GM18526 (cell line): ENCODE results near the gene GPI.

Experiments
- POLR2A ChIP-seq: IDR thresholded peaks from 3 replicates; pipeline ENCODE4 v1.6.1; 2011; ENCODE audit not compliant: insufficient read length; ENCODE audit errors: extremely low read depth

The GPI gene

GRCh38 chr19:34332027-34332760, 32.8 kb upstream of the GPI start:
- no peak for TF ChIP-seq POLR2A

- TF ChIP-seq POLR2A: no peak
These were observed 29.1 kb upstream of the GPI start for GRCh38 chr19:34335914-34336313.

DNA sequence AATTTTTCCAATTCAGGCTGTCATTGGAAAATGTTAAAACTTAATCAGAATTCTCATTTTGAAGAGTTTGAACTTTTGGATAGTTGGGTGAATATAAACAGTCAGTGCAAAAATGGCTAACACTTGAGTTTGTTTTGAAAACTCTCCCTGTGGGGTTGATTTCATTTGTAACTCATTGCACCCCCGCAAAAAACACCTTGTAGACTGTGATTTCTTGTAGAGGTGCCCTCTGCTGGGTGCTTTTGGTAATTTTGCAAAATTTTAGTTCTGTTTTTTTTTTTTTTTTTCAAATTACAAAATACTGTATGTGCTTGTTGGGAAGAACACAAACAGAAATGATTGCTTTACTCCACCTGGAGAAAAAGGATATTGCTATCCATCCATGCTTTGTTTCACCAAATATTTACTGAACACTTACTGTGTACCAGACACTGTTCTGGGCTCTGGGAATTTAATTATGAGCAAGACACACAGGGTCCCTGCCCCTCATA, 28.2 kb upstream of the GPI start:
- TF ChIP-seq POLR2A: no peak

DNA sequence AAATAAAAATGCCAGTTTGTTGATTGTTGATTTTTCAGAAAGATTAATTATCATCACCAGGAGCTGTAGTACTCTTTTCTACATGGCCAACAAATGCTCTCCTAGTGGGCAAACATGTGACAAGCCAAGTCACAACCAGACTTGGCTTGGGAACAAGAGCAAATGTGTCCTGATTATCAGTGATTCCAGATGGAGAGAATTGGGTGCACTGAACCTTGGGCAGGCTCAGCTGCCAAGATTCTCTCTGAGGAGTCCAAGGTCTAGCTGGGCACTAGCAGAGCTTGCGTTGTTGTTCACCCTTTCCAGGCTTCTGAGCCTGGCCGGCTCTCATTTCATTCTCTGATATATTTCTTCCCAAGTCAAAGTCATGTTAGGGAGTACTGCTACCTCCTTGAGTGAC, 27.3 kb upstream of the GPI start:
- no peak for TF ChIP-seq POLR2A

DNA sequence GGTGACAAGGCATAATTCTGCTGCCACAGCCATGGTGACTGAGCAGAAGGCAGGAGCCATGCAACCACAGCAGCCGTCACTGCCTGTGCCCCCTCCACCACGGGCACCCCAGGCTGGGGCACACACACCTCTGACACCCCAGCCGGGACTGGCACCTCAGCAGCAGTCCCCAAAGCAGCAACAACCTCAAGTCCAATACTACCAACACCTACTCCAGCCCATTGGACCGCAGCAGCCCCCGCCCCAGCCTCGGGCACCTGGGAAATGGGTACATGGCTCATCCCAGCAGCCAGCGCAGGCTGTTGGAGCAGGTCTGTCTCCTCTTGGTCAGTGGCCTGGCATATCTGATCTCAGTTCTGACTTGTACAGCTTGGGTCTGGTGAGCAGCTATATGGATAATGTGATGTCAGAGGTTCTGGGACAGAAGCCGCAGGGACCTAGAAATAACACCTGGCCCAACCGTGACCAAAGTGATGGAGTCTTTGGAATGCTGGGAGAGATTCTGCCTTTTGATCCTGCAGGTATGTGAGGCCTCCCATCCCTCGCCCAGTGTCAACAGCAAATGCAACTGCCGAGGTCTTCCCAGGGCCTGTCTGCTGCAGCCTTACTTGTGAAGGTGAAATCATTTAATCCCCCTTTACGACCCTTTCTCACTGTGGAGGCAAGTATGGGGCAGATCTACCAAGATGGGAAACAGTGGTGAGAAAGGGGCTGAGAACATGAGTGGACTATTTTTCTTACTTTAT, 22.9 kb upstream of the GPI start:
- TF ChIP-seq POLR2A: no peak

DNA sequence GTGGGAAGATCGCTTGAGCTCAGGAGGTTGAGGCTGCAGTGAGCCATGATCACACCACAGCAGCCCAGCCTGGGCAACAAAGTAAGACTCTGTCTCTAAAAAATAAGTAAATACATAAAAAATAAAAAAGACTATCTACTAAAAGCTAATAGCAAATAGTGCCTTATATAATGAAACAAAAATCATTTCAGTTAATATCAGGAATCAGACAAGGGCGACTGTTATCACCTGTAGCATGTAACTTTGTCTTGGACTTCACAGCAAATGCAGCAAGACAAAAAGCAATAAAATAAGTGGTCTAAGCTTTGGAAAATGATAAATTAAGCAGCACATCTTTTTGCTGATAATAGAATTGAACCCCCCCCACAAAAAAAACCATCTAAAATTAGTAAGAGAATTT, 21.2 kb upstream of the GPI start:
- TF ChIP-seq POLR2A: no peak

GRCh38 chr19:34345947-34346351, 19.0 kb upstream of the GPI start:
- no peak for TF ChIP-seq POLR2A

DNA sequence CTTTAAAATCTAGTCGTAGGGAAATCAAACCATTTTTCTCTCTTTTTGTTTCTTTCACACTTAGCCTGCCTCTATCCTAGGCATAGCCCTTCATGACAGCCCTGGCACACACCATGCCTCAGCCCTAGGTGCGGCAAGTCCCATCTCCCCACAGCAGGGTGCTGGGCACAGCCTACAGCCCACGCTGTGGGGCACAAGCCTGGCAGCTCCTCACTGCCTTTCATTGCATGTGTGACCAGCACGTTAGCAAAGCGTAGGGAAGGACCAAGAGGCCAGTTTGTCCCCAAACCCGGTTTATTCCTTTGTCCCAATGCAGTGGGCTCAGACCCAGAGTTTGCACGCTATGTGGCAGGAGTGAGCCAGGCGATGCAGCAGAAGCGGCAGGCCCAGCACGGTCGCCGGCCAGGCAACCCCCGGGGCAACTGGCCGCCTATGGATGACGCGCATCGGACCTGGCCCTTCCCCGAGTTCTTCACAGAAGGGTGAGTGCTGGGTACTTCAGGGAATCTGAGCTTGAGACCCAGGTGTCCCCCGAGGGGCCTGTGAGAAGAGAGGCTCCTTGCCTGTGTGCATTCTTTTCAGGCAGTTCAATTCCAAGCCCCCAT, 17.3 kb upstream of the GPI start:
- no peak for TF ChIP-seq POLR2A

- no peak for TF ChIP-seq POLR2A
These were observed 16.0 kb upstream of the GPI start for GRCh38 chr19:34348899-34349487.

- TF ChIP-seq POLR2A: no peak
These were observed 14.8 kb upstream of the GPI start for GRCh38 chr19:34350161-34350561.

GRCh38 chr19:34351382-34351826, 13.6 kb upstream of the GPI start:
- no peak for TF ChIP-seq POLR2A

- no peak for TF ChIP-seq POLR2A
These were observed 11.4 kb upstream of the GPI start for GRCh38 chr19:34353546-34353945.

DNA sequence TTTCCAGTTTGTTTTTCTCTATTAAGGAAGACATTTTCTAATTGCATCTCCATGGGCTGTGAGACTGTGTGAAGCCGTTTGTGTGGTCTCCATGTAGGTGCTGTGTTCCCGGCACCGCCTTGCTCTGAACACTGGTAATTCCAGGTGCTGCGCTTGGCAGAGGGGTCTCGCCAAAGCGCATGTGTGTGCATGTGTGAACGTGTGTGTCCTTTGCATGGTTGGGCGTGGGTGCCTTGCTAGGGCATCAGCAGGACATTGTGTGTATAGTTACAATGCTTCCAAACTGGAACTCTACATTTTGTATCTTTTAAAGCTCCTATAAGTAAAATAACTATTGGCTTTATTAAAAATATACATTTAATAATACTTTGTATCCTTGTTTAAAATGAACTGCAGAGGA, 9.8 kb upstream of the GPI start:
- no peak for TF ChIP-seq POLR2A

DNA sequence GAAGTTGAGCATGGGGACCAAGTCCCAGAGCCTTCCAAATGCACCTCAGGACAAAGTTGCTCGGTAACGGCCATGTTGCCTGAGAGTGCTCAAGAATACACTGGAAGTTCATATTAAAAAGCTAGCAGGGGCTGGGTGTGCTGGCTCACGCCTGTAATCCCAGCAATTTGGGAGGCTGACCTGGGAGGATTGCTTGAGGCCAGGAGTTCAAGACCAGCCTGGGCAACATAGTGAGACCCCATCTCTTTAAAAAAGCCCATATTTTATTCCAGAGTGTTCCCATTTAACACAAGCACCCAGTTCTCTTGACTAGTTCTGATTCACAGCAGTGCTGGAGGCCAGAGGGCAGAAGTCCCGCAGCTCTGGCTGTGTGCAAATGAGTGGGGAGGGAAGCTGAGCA, 8.1 kb upstream of the GPI start:
- TF ChIP-seq POLR2A: no peak

- TF ChIP-seq POLR2A: no peak
These were observed 7.6 kb upstream of the GPI start for GRCh38 chr19:34357431-34357830.
